ENCODE results near the gene AFG1L.
"Not testable (repeated sequence)": the region's sequence is repeated elsewhere in the genome, so short reads cannot be mapped to it uniquely, and the experiment has no call there.

Gene AFG1L

GRCh38 chr6:108560463-108561308 lies 265.8 kb downstream of the AFG1L start, which contains the start of gene FOXO3:
Gene FOXO3, plus strand, starts transcription at chr6:108560917. Its CDS starts 292 bp downstream, at chr6:108561209.
- DNase-seq, result no peak

DNA sequence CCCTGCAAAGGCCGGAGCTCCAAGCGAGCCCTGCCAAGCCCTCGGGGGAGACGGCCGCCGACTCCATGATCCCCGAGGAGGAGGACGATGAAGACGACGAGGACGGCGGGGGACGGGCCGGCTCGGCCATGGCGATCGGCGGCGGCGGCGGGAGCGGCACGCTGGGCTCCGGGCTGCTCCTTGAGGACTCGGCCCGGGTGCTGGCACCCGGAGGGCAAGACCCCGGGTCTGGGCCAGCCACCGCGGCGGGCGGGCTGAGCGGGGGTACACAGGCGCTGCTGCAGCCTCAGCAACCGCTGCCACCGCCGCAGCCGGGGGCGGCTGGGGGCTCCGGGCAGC lies 266.4 kb downstream of the AFG1L start:
- DNase-seq, result not testable (repeated sequence)

DNA sequence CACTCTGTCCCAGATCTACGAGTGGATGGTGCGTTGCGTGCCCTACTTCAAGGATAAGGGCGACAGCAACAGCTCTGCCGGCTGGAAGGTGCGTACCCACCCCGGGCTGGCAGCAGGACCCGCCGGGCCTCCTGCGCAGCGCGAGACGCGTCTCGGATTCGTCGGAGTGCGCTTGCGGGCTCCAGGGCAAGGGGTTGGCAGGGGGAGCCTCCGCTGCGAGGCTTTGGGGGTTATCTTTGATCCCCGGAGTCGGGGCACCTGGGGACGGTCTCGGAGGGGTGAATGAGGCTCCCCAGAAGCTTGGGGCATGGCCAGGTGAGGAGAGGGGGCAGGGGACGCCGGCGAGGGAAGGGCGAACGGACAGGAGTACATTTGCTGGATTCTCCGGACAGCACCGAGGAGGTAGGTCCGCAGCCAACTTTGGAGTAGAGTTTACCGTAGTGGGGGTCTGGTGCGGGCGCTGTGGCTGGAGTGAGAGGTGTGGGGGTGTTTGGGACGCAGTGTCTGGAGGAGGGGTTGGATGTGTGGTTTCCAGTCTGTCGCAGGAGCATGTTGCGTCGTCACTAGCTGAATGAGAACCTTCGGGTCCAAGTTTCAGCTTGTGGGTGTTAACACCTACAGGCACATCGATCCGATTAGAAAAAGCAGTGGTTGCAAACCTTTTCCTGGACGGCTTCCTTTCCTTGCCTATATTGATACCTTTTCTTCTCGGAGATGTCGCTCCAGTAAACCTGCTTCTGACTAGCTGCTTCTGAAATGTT lies 267.1 kb downstream of the AFG1L start:
- no peak for DNase-seq

- DNase-seq, result no peak
Observed at GRCh38 chr6:108562503-108562993, 267.7 kb downstream of the AFG1L start.

DNA sequence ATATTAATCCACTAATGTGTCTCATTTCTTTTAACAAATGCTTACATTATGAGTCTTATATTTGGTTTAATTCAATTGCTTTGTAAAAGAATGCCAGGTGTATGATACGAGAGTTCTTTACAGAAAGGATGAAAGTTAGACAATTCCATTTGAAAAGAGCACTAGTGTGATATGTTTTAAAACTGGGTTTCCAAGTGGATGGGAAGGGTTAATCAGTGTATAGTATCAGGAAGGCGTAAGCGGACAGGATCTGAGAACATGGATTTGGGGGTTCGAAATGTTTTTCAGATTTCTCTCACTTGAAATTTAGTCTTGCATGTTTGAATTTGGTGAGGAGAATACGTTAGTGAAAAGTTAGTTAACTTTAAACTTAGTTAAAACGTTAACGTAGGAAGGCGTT lies 268.4 kb downstream of the AFG1L start:
- no peak for DNase-seq

- no peak for DNase-seq
Observed at GRCh38 chr6:108564178-108564577, 269.3 kb downstream of the AFG1L start.

- peak; percentile 23 for DNase-seq
Observed at GRCh38 chr6:108565091-108565766, 270.4 kb downstream of the AFG1L start.

DNA sequence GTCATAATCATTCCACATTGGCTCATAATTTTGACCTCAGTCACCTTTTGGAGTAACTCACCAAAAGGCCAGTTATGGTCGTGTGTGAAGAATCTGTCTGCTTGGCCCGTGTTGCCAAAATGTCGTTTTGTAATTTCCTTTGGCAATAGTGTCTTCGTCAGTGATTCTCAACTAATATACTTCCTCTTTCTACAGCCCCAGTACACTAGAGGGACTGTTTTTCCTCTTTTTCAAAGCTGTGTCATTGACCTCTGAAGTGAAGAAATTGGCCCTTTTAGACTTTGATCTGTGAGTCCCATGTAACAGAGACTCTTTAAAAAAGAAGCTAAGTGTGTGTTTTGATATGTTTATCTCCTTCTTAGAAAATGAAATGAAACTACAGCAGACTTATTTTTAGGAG lies 271.0 kb downstream of the AFG1L start:
- DNase-seq, result peak; percentile 44

DNA sequence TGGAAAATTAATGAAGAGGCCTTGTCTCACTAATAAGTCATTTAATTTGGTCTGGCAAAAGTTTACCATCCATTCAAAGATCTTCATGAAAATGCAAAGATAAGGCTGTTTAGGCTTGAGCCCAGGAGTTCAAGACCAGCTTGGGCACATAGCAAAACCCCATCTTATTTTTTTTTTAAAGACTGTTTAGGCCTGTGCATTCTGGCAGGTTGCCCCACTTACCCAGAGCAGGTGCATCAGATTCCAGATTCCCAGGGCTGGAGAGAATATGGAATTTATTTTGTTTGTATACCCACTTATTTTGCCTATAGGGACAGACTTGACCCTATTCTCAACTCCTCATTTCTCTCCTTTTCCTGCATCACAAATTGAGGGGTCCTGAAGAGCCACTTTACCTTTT lies 271.6 kb downstream of the AFG1L start:
- no peak for DNase-seq

- no peak for DNase-seq
Observed at GRCh38 chr6:108568101-108568500, 273.2 kb downstream of the AFG1L start.

- no peak for DNase-seq
Observed at GRCh38 chr6:108568551-108569305, 273.9 kb downstream of the AFG1L start.

GRCh38 chr6:108570517-108570916 lies 275.7 kb downstream of the AFG1L start:
- DNase-seq, result no peak

DNA sequence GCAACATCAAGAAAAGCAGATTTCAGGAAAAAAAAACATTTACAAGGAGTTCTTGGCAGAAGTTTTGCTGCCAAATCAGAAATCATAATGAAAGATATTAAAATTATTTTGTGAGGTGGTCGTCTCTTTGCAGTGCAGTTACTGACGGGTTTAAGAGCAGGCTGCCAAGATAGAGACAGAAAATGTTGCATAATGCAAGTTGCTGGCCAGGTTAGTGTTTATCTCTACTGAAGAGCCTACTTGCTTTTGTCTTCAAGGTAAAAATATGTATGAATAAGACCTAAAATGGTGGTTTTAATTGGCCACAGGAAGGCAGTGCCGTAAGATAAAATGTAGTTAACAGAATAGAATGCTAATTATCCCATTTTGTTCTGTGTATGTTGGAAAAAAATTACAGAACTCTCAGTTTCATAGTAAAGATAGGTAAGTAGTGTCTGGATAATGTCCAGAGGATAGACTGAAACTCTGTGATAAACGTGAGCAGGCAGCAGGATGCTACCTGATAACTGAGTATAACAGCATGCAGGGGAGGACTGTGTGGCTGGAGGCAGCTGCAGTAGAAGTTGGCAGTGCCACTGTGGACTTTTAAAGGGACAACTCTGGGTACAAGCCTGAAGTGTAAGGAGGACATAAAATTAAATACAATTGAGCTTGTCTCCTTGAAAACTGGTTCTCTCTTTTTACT lies 279.7 kb downstream of the AFG1L start:
- no peak for DNase-seq
